HCEC 1CT (cell line): ENCODE data around the gene INSIG2.
A peak's percentile ranks its signal among the peaks of the same experiment; 100 is the strongest.
"Not testable (repeated sequence)": the region's sequence is repeated elsewhere in the genome, so short reads cannot be mapped to it uniquely, and the experiment has no call there.

Experiments used
- DNase-seq: peaks from one replicate; pipeline ENCODE4 v3.0.0-alpha.2; 2017

The INSIG2 gene

DNA sequence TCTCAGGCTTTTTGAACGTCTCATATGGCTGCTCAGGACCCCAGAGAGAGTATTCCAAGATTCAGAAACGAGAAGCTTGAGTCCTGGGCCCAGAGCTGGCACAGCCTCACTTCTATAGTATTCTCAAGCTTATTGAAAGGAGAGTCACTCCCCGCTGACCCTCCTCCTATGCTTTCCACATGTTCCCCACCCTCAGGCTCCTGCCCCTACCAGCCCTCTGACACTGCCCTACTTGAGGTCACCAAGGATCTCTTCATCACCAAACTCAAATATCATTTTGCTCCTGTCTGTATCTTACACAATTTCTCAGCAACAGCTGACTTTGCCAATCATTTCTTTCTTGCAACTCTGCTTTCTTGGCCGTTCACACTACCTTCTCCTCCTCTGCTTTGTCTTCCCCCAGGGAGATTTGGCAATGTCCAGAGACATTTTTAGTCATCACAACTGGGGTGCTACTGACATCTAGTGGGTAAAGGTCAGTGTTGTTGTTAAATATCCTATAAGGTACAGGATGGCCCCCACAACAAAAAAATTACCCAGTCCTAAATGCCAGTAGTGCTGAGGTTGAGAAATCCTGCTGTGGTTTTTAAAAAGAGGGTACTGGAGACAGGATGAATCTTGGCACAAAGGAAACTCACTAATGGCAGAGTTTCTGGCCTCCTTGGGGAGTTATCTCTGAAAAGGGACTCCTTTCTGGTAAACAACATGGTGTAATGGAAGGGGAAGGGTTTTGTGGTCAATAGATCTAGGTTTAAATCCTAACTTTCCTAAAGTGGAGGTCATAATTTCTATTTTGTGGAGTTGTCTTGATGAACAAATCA lies 26.9 kb upstream of the INSIG2 start:
- DNase-seq = peak; percentile 59

- DNase-seq = no peak
Observed at GRCh38 chr2:118062048-118062447, 26.2 kb upstream of the INSIG2 start.

DNA sequence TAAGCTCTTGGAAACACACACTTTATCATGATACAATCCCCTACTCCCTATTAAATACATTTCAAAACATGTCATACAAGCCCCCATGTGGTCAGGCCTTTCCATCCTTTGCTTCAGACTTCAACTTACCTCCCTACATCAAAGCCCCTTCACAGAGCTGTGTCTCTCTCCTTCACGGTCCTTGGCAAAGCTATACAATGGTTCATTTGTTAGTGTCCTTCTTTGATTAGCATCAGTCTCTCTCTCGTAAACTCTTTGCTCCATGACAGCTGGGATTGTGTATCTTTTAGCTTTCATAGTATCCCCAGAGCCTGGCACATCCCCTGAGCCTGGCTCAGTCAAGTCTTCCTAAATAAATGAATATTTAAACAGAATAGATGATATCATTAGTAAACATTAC lies 25.6 kb upstream of the INSIG2 start:
- no peak for DNase-seq

- DNase-seq = no peak
Observed at GRCh38 chr2:118065015-118065706, 23.1 kb upstream of the INSIG2 start.

GRCh38 chr2:118065921-118066511 lies 22.3 kb upstream of the INSIG2 start:
- DNase-seq = no peak

DNA sequence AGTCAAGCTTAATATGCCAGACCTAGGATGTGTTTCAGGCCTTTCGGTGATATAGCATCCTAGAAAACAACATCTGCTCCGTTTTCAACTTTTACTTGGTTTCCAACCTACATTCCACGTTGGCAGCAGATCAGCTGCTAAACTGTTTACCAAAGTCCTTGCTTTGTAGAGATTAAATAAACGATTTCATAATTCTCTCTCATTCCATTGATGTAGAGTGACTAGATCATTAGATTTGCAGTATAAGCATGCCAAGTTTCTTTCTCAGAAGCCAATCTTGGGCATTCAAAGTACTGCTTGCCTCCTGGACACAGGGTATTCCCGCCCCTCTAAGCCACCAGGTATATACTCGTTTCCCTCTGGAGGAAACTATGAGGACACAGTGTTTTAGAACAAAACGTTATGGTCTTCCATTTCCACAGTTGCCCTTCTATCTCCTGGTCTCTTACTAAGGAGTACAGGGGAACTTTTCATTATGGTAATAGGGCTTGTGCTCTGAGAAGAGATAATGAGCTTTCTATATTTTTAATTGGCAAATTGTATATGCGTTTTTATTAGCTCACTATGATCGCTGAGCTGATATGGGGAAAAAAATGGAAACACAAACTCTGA lies 10.5 kb upstream of the INSIG2 start:
- no peak for DNase-seq

DNA sequence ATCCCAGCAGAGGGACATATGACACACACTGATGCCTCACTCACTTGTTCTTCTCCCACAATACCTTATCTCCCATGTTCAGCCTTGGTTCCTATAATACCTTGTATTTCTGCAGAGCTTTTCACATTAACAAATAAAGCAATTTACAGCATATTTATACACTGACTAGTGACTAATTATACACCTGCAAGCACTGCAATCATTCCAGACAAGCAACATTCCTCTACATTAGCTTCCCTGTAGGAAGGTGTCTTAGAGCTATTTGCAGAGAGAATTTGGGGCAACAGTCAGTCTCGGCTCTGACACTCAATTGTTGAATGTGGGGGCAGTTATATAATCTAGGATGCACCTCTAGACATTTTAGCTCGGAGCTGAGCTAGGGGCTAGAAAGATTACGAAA lies 9.5 kb upstream of the INSIG2 start:
- DNase-seq = no peak

DNA sequence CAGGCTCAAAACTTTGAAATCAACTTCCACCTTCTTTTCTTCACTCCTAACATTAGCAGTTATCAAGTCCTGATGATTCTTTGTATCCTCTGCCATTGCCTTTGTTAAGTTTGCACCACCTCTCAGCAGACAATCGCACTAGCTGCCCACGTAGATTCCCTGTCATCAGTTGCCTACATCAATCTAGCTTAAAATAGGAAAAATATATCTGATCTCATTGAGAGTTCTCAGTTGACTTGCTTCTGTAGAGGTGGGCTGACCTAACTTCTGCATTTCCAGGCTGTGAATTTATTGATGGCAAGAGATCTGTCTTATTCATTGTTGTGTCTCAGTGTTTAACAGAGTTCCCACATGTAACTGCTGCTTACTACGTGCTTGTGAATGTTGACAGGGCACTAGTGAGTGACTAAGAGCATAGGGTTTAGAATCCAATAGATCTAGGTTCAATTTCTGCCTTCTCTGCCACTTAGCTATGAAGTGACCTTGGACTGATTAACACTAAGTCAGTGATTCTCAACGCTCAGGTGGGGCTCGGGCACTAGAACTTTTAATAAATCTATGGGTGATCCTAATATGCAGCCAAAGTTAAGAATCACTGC lies 3.7 kb upstream of the INSIG2 start:
- DNase-seq = no peak

- DNase-seq = no peak
Observed at GRCh38 chr2:118085173-118086023, 2.9 kb upstream of the INSIG2 start.

- DNase-seq = no peak
Observed at GRCh38 chr2:118086024-118086633, 2.1 kb upstream of the INSIG2 start.

DNA sequence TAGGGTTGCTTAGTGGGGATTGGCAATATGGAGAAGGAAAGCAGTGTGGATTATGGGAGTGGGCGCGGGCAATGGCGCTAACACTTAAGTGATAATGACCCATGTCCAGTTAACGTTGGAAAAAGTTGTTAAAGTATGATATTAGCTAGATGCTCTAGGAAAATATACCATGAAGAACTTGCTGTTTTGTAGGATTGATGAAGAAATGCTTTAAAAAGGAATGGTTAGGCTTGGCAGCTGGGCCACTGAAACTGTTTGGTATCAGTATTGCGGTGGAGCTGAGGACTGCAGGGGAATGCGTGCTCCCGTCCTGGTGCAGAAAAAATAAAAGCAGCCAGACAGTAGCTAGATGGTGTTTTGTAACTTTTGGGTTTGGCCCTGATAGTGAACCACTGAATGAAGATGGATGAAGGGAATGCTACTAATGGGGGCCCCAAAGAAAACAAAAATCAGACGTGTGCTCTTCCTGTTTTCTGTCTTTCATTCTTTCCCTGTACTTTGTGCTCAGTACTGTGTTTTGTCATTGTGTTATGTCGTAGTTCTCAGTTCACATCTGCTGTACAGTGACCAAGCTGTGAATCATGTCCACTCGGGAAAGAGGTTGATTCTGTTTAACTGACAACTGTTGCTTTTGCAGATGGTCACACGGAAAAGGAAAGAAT lies 999 bp downstream of the INSIG2 start:
- DNase-seq = peak; percentile 53

DNA sequence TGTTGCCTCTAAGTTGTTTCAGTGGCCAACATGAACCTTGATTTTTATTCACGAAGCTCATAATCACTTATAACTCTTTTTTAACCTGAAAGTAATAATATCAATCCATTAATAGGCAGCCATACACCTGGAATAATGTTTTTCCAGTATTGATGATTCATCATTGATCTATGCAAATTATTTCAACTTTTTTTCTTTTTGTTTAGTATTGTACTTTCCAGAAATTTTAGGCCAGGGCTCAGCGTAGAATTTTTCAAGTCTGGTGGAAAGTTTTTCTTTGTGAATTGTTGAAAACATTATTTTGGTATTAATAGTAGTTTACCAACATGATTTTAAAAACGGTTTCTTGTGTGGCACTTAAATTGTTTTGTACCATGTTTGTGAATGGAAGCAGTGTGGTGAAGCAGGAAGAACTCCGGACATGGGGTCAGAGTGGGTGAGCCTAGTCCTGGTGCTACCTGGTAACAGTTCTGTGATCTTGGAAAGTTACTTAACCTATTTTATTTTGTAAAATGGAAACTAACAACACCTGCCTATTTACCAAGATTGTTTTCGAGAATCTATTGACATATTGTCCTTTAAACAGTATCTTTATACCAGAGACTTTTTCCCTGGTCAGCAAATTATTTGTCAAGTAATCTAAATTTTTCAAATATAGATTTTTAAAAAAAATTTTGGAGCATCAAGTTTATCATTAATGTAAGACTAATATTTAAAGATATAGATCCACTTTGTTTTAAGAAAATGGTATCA lies 2.3 kb downstream of the INSIG2 start:
- no peak for DNase-seq

GRCh38 chr2:118091140-118091478 lies 2.8 kb downstream of the INSIG2 start:
- DNase-seq = no peak

DNA sequence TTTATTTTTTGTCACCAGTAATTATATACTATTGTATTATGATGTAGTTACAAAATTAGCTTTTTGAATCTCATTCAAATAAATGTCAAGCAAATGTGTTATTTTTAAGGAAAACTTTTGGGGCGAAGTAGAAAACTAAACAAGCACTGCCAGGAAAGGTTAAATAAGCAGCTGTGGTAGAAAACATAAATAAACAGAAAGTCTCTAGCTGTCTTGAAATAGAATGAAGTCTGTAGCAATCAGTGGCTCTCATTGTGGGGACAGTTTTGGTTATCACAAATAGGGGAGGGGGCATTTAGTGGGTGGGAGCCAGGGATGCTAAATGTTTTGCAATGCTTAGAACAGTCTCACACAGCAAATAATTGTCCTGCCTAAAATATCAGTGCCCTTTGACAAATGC lies 3.4 kb downstream of the INSIG2 start:
- no peak for DNase-seq

GRCh38 chr2:118094102-118094501 lies 5.8 kb downstream of the INSIG2 start:
- DNase-seq = not testable (repeated sequence)

DNA sequence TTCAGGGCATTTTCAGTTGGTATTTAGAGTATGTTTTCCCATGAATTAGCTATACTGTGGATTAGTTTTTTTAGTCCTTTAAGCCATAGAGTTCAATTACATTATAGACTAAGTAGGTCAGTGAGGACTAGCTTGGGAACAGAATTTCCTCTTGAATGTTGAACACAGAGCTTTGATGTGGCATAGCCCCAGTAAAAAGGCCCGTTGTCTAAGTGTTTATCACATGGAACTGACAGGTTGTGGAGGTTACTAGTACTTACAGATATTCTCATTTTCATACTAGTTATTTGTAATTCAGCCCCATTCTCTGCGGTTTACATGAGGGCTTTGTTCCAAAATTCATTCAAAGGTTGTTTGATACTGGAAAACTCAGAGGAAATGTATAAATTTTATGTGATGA lies 6.2 kb downstream of the INSIG2 start:
- no peak for DNase-seq

DNA sequence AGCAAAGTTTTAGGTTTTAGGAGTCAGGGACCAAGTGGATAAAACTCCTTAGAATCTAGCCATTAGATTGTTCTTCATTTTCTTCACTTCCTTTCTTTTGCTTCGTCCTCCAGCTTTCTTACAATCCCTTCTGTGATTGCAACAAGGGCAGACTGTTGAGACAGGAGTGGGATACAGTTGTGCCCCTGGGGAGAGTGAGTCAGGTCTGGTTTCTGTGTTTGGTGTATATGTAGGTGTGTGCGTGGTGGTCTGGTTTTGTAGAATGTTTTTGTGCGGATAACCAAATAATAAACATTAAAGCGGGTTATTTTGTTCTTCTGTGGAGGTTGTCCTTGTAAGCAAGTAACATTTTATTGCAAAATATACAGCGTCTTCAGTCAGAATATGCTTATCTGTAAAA lies 7.3 kb downstream of the INSIG2 start:
- DNase-seq = no peak

GRCh38 chr2:118097657-118098056 lies 9.4 kb downstream of the INSIG2 start:
- DNase-seq = no peak

GRCh38 chr2:118098307-118099030 lies 10.2 kb downstream of the INSIG2 start:
- DNase-seq = no peak
